Endothelial cell of umbilical vein (primary cell): ENCODE measurements around the gene RD3L.

Experiments used
- CTCF ChIP-seq, 2 donors: IDR thresholded peaks; 1 replicate in 1 of 2; 2 replicates in 1 of 2; pipeline ENCODE4 v1.5.1; 2011; ENCODE audit warnings: low read length in 2 of 2, mild to moderate bottlenecking in 2 of 2, moderate library complexity in 2 of 2, control low read depth in 1 of 2, inconsistent platforms in 1 of 2, low read depth in 1 of 2; ENCODE audit not compliant: insufficient read depth in 1 of 2; ENCODE audit errors: extremely low read depth in 1 of 2
- EZH2 ChIP-seq: IDR thresholded peaks from 2 replicates; pipeline ENCODE4 v1.6.1; 2012; ENCODE audit warnings: borderline replicate concordance, low read depth, mild to moderate bottlenecking, moderate library complexity, low read length, inconsistent platforms; ENCODE audit not compliant: severe bottlenecking
- POLR2A ChIP-seq: IDR thresholded peaks from 2 replicates; pipeline ENCODE4 v1.6.1; 2012; ENCODE audit warnings: low read depth, mild to moderate bottlenecking, control low read depth, low read length
- POLR2AphosphoS5 ChIP-seq: IDR thresholded peaks from 2 replicates; pipeline ENCODE4 v1.6.1; 2012; ENCODE audit warnings: low read depth, mild to moderate bottlenecking, control low read depth, low read length, moderate library complexity; ENCODE audit not compliant: insufficient read depth
- TF ChIP-seq, protein P1 (sequence below): IDR thresholded peaks from 2 replicates; pipeline ENCODE4 v1.6.1; 2011; ENCODE audit not compliant: insufficient read depth, insufficient read length

GRCh38 chr14:103923863-103924262 lies 18.5 kb downstream of the RD3L start:
- TF ChIP-seq EZH2 = no peak
- no peak for TF ChIP-seq POLR2A
- TF ChIP-seq CTCF (IDR thresholded peaks at IDR 0.05; ENCODE audit: extremely low read depth in 1 of 2, insufficient read depth in 1 of 2, low read depth in 1 of 2, low read length in 2 of 2) = no peak
- TF ChIP-seq POLR2AphosphoS5 = no peak
- TF ChIP-seq, protein P1, sequence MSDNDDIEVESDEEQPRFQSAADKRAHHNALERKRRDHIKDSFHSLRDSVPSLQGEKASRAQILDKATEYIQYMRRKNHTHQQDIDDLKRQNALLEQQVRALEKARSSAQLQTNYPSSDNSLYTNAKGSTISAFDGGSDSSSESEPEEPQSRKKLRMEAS = no peak
